Measurements from ENCODE around the gene MOK. TPM values are rescaled to one million over a fixed set of nuclear protein-coding genes. Genes with fewer than 3 reads are reported as not detected.

MOK gene
- total RNA-seq, 4 donors from 2014 or later: 27.6 to 29.3 (median 28.8) TPM

DNA sequence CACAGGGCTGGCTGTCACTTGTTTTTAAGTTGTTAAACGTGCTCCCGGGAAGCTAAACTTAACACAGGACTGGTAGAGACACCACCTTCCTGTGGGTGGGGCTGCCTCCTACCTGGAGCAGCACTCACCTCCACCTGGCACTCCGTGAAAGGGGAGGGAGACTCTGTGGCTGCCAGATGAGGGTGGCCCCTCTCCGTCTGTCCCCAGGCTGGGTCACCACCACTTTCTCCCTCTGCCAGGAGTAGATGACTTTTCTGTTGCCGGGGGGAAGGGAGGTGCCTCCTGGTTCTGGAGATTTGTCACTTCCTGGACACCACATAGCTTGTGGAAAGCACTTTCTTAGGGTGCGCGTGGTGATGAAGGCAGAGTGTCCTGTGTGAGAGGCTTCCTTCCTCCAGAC lies 83.9 kb downstream of the MOK start:
- Histone ChIP-seq H3K9me3 (no peaks in the 10 kb centered on the region), H3K36me3 (peaks cover 0 to 74% (median 0%) of the 10 kb centered on the region in 3 donors), H3K4me3 (no peak overlapping the region), H3K27me3 (no peaks in the 10 kb centered on the region), H3K4me1 (peaks cover 0 to under 1% (median 0%) of the 10 kb centered on the region in 4 donors), H3K27ac (no peak overlapping the region)
- DNase-seq (ENCODE audit: low spot score in 2 of 2): no peak
- no peak for TF ChIP-seq POLR2A (IDR thresholded peaks at IDR 0.05)
- TF ChIP-seq, protein P1, sequence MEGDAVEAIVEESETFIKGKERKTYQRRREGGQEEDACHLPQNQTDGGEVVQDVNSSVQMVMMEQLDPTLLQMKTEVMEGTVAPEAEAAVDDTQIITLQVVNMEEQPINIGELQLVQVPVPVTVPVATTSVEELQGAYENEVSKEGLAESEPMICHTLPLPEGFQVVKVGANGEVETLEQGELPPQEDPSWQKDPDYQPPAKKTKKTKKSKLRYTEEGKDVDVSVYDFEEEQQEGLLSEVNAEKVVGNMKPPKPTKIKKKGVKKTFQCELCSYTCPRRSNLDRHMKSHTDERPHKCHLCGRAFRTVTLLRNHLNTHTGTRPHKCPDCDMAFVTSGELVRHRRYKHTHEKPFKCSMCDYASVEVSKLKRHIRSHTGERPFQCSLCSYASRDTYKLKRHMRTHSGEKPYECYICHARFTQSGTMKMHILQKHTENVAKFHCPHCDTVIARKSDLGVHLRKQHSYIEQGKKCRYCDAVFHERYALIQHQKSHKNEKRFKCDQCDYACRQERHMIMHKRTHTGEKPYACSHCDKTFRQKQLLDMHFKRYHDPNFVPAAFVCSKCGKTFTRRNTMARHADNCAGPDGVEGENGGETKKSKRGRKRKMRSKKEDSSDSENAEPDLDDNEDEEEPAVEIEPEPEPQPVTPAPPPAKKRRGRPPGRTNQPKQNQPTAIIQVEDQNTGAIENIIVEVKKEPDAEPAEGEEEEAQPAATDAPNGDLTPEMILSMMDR (IDR thresholded peaks at IDR 0.05): no peak
- TF ChIP-seq EP300 (IDR thresholded peaks at IDR 0.05): no peak
- 46 to 73% methylated on average over 7 of the region's 7 CpGs for WGBS, 2 donors

DNA sequence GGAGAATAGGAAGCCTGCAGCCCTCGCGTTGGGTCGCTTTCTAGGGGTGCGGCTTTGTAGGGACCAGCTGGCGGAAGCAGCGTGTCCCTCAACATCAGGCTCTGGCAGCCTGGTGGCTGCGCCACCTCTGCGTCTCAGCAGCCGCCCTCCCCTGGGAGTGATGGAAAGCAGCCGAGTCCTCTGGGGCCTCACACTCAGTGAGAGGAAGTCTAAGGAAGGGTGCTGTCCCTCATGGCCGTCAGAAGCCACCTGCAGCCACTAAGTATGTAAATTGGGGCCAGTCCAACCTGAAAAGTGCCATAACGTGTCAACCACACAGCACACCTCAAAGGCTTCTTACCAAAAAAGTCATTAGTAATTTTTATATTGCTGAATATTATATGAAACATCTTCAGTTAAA lies 84.9 kb downstream of the MOK start:
- TF ChIP-seq POLR2A (IDR thresholded peaks at IDR 0.05): no peak
- no peak for TF ChIP-seq EP300 (IDR thresholded peaks at IDR 0.05)
- TF ChIP-seq, protein P1 (IDR thresholded peaks at IDR 0.05): no peak
- WGBS, 2 donors: 89 to 92% methylated on average over 11 to 12 of the region's 12 CpGs
- no peak overlapping the region for H3K27ac ChIP-seq
- H3K4me1 ChIP-seq: peaks cover 0 to 10% (median 0%) of the 10 kb centered on the region in 4 donors
- H3K4me3 ChIP-seq: no peak overlapping the region
- no peaks in the 10 kb centered on the region for H3K9me3 ChIP-seq
- H3K36me3 ChIP-seq: peaks cover 0 to 64% (median 0%) of the 10 kb centered on the region in 3 donors
- no peaks in the 10 kb centered on the region for H3K27me3 ChIP-seq
- no peak for DNase-seq (ENCODE audit: low spot score in 2 of 2)

DNA sequence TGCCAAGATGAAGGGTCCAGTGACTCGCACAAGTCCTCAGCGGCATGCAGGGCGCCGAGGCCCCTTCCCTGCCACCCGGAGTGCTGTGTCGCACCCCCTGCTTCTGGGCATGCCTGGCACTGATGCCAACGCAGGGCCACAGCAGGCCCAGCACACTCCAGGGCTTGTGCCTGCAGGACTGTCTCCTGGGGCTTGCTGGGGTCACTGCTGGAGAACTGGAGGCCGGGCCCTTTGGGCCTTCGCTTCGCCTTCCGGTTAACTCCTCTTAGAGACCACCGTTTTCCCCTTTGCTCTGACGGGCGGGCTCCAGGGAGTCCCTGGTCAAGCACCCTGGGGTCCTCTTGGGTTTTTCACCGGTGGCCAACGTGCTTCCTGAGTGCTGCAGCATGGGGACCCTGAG lies 85.6 kb downstream of the MOK start:
- no peak for DNase-seq (ENCODE audit: low spot score in 2 of 2)

DNA sequence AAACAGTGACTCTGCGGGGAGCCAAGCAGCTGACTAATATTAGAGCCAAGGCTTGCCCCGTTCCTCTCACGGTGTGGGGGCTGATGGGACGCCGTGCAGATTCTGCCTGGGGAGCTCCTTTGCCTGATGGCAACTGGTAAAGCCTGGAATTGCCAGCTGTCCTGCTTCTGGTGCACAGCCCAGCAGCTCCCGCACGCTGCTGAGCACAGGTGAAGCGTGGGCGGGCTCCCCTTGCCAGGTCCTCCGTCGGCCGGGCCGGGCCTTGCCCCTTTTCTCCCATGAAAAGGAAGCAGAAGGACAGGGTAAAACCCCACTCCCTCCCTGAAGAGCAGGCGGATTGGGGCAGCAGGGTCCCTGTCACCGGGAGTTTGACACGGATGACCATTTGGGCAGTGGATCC lies 86.3 kb downstream of the MOK start:
- WGBS, 2 donors: 74 to 83% methylated on average over 12 to 16 of the region's 16 CpGs
- Histone ChIP-seq H3K27me3 (no peaks in the 10 kb centered on the region), H3K36me3 (peaks cover 0 to 53% (median 0%) of the 10 kb centered on the region in 3 donors), H3K4me1 (peaks cover 0 to 18% (median 0%) of the 10 kb centered on the region in 4 donors), H3K9me3 (no peaks in the 10 kb centered on the region), H3K27ac (no peak overlapping the region), H3K4me3 (no peak overlapping the region)
- TF ChIP-seq, protein P1 (IDR thresholded peaks at IDR 0.05): no peak
- no peak for TF ChIP-seq POLR2A (IDR thresholded peaks at IDR 0.05)
- no peak for TF ChIP-seq EP300 (IDR thresholded peaks at IDR 0.05)
- DNase-seq (ENCODE audit: low spot score in 2 of 2): no peak

More for the DNA sequence above, 85.6 kb downstream of the MOK start:
- Histone ChIP-seq H3K4me3 (no peak overlapping the region), H3K9me3 (no peaks in the 10 kb centered on the region), H3K27me3 (no peaks in the 10 kb centered on the region), H3K4me1 (peaks cover 0 to 18% (median 0%) of the 10 kb centered on the region in 4 donors), H3K27ac (no peak overlapping the region), H3K36me3 (peaks cover 0 to 57% (median 0%) of the 10 kb centered on the region in 3 donors)
- TF ChIP-seq EP300 (IDR thresholded peaks at IDR 0.05) (no peak), POLR2A (IDR thresholded peaks at IDR 0.05) (no peak)
- TF ChIP-seq, protein P1 (IDR thresholded peaks at IDR 0.05): no peak
- WGBS, 2 donors: 90 to 91% methylated on average over 16 of the region's 16 CpGs

DNA sequence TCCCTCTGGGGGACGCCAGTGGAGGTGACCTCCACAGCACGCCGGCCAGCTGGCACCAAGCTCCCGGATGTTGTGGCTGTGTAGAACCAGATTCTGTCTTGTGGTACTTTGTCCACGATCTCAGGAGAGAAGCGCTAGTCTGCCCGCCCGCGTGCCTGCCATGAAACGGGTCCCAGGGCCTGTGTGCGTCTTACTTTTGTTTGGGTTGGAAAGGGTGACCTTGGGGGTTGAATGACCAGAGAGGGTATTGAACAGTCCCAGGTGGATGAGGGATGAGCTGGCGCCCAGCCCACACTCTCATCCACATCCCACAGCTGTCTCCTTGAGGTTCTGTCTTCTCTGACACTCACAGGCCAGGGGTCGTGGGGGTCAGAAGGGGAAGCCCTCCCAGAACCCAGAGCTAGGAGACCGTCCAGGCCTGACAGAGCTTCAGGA lies 87.0 kb downstream of the MOK start:
- no peak overlapping the region for H3K4me3 ChIP-seq
- TF ChIP-seq POLR2A (IDR thresholded peaks at IDR 0.05) (no peak), EP300 (IDR thresholded peaks at IDR 0.05) (no peak)
- TF ChIP-seq, protein P1 (IDR thresholded peaks at IDR 0.05): no peak
- H3K4me1 ChIP-seq: peaks cover 0 to 18% (median 0%) of the 10 kb centered on the region in 4 donors
- H3K27me3 ChIP-seq: no peaks in the 10 kb centered on the region
- H3K27ac ChIP-seq: no peak overlapping the region
- peaks cover 0 to 47% (median 0%) of the 10 kb centered on the region in 3 donors for H3K36me3 ChIP-seq
- no peaks in the 10 kb centered on the region for H3K9me3 ChIP-seq
- 79 to 89% methylated on average over 13 to 14 of the region's 14 CpGs for WGBS, 2 donors
- DNase-seq (ENCODE audit: low spot score in 2 of 2): no peak

Measured in tibial nerve (tissue), 4 donors.